ENCODE measurements around the gene MAP3K19.
"Not testable (repeated sequence)": the region's sequence is repeated elsewhere in the genome, so short reads cannot be mapped to it uniquely, and the experiment has no call there.

MAP3K19 gene

DNA sequence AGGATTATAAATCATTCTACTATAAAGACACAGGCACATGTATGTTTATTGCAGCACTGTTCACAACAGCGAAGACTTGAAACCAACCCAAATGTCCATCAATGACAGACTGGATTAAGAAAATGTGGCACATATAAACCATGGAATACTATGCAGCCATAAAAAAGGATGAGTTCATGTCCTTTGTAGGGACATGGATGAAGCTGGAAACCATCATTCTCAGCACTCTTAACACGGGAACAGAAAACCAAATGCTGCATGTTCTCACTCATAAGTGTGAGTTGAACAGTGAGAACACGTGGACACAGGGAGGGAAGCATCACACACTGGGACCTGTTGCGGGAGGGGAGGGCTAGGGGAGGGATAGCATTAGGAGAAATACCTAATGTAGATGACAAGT is 42.4 kb upstream of the MAP3K19 start:
- WGBS, result 100% methylated on average over 3 of the region's 4 CpGs
- H3K36me3 ChIP-seq (ENCODE audit: control insufficient read depth in 1 of 2, insufficient read depth in 2 of 2, low read depth in 1 of 2, low read length in 2 of 2), result peaks cover 3 to 49% of the 10 kb centered on the region in 2 experiments
- H3K23ac ChIP-seq (ENCODE audit: low read length in 2 of 2); H3K4me1 ChIP-seq (ENCODE audit: control insufficient read depth, insufficient read depth, low read depth, low read length); H3K9me3 ChIP-seq (ENCODE audit: control insufficient read depth, low read length); H2AK5ac ChIP-seq (ENCODE audit: low read length, severe bottlenecking); H3K4ac ChIP-seq (ENCODE audit: low read depth in 1 of 2, low read length in 2 of 2); H3K9ac ChIP-seq (ENCODE audit: low read length); H4K8ac ChIP-seq (ENCODE audit: low read length); DNase-seq; H3K27ac ChIP-seq (ENCODE audit: low read length, poor library complexity, severe bottlenecking); H2AFZ ChIP-seq (ENCODE audit: low read depth, low read length); H3K18ac ChIP-seq (ENCODE audit: low read depth in 1 of 2, low read length in 2 of 2); H3K14ac ChIP-seq (ENCODE audit: low read length in 2 of 2); H3K4me3 ChIP-seq (ENCODE audit: insufficient read depth in 1 of 2, low read depth in 1 of 2, low read length in 2 of 2); H3K4me2 ChIP-seq (ENCODE audit: low read length, poor library complexity, severe bottlenecking); H4K91ac ChIP-seq (ENCODE audit: low read length); H2BK5ac ChIP-seq (ENCODE audit: low read depth, low read length, poor library complexity, severe bottlenecking); H2BK15ac ChIP-seq (ENCODE audit: low read depth, poor library complexity, severe bottlenecking); H2BK120ac ChIP-seq (ENCODE audit: low read depth, low read length); H2BK12ac ChIP-seq (ENCODE audit: low read length in 2 of 2); H3K27me3 ChIP-seq (ENCODE audit: control insufficient read depth in 1 of 2, insufficient read depth in 1 of 2, low read length in 2 of 2): not testable (repeated sequence)
- peaks cover 13% of the 10 kb centered on the region for H3K79me1 ChIP-seq (replicated peaks; ENCODE audit: low read length, poor library complexity, severe bottlenecking)

DNA sequence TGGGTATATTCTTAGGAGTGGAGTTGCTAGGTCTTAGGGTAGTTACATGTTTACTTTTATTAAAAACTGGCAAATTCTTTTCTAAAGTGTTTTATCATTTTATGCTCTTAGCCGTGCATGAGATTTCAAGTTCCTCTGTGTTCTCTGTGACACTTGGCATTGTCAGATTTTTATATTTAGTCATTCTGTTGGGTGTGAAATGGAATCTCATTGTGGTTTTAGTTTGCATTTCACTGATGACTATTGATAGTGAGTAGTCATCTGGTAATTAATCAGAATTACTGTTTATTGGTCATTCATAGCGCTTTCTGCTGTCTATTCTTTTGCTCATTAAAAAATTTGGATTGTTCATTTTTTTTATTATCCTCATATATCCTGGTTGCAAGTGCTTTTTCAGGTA is 39.0 kb upstream of the MAP3K19 start:
- WGBS, result 88% methylated on average over 1 of the region's 2 CpGs
- Histone ChIP-seq H3K18ac (ENCODE audit: low read depth in 1 of 2, low read length in 2 of 2) (no peak overlapping the region), H3K14ac (ENCODE audit: low read length in 2 of 2) (no peak overlapping the region), H3K23ac (ENCODE audit: low read length in 2 of 2) (no peak overlapping the region), H3K36me3 (ENCODE audit: control insufficient read depth in 1 of 2, insufficient read depth in 2 of 2, low read depth in 1 of 2, low read length in 2 of 2) (peaks cover 0 to 26% of the 10 kb centered on the region in 2 experiments), H2BK120ac (ENCODE audit: low read depth, low read length) (no peak overlapping the region), H3K9ac (ENCODE audit: low read length) (no peak overlapping the region), H2BK15ac (ENCODE audit: low read depth, poor library complexity, severe bottlenecking) (no peak overlapping the region), H3K9me3 (ENCODE audit: control insufficient read depth, low read length) (peaks cover 3% of the 10 kb centered on the region), H3K4ac (ENCODE audit: low read depth in 1 of 2, low read length in 2 of 2) (no peak overlapping the region), H2AK5ac (ENCODE audit: low read length, severe bottlenecking) (no peak overlapping the region), H3K79me1 (replicated peaks; ENCODE audit: low read length, poor library complexity, severe bottlenecking) (peaks cover 6% of the 10 kb centered on the region), H3K4me2 (ENCODE audit: low read length, poor library complexity, severe bottlenecking) (no peak overlapping the region), H3K27ac (ENCODE audit: low read length, poor library complexity, severe bottlenecking) (no peak overlapping the region), H2BK5ac (ENCODE audit: low read depth, low read length, poor library complexity, severe bottlenecking) (no peak overlapping the region), H2BK12ac (ENCODE audit: low read length in 2 of 2) (no peak overlapping the region), H4K91ac (ENCODE audit: low read length) (no peak overlapping the region), H3K4me1 (ENCODE audit: control insufficient read depth, insufficient read depth, low read depth, low read length) (no peaks in the 10 kb centered on the region), H4K8ac (ENCODE audit: low read length) (no peak overlapping the region), H3K27me3 (ENCODE audit: control insufficient read depth in 1 of 2, insufficient read depth in 1 of 2, low read length in 2 of 2) (no peaks in the 10 kb centered on the region), H3K4me3 (ENCODE audit: insufficient read depth in 1 of 2, low read depth in 1 of 2, low read length in 2 of 2) (no peak overlapping the region), H2AFZ (ENCODE audit: low read depth, low read length) (no peak overlapping the region)
- DNase-seq, result no peak

DNA sequence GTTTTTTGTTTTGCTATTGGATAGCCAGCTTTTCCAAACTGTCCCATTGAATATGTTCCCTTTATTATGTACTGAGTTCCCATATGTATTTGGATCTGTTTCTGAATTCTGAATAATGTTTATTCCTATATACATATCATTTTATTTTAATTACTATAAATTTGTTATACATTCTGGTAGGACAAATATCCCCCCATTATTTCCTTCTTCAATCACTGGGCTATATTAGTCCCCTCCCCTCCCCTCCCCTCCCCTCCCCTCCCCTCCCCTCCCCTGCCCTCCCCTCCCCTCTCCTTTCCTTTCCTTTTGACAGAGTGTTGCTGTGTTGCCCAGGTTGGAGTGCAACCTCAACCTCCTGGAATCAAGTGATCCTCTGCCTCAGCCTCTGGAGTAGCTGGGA is 31.2 kb upstream of the MAP3K19 start:
- Histone ChIP-seq H2BK12ac (ENCODE audit: low read length in 2 of 2) (no peak overlapping the region), H3K4me3 (ENCODE audit: insufficient read depth in 1 of 2, low read depth in 1 of 2, low read length in 2 of 2) (no peak overlapping the region), H4K91ac (ENCODE audit: low read length) (no peak overlapping the region), H2AK5ac (ENCODE audit: low read length, severe bottlenecking) (no peak overlapping the region), H3K23ac (ENCODE audit: low read length in 2 of 2) (no peak overlapping the region), H3K27me3 (ENCODE audit: control insufficient read depth in 1 of 2, insufficient read depth in 1 of 2, low read length in 2 of 2) (no peaks in the 10 kb centered on the region), H3K9me3 (ENCODE audit: control insufficient read depth, low read length) (no peaks in the 10 kb centered on the region), H2AFZ (ENCODE audit: low read depth, low read length) (no peak overlapping the region), H3K4me1 (ENCODE audit: control insufficient read depth, insufficient read depth, low read depth, low read length) (no peaks in the 10 kb centered on the region), H3K79me1 (replicated peaks; ENCODE audit: low read length, poor library complexity, severe bottlenecking) (peaks cover 22% of the 10 kb centered on the region), H3K18ac (ENCODE audit: low read depth in 1 of 2, low read length in 2 of 2) (no peak overlapping the region), H3K27ac (ENCODE audit: low read length, poor library complexity, severe bottlenecking) (no peak overlapping the region), H3K14ac (ENCODE audit: low read length in 2 of 2) (no peak overlapping the region), H4K8ac (ENCODE audit: low read length) (no peak overlapping the region), H3K9ac (ENCODE audit: low read length) (no peak overlapping the region), H2BK120ac (ENCODE audit: low read depth, low read length) (no peak overlapping the region), H3K4me2 (ENCODE audit: low read length, poor library complexity, severe bottlenecking) (no peak overlapping the region), H3K36me3 (ENCODE audit: control insufficient read depth in 1 of 2, insufficient read depth in 2 of 2, low read depth in 1 of 2, low read length in 2 of 2) (peaks cover 12 to 30% of the 10 kb centered on the region in 2 experiments), H2BK5ac (ENCODE audit: low read depth, low read length, poor library complexity, severe bottlenecking) (no peak overlapping the region), H3K4ac (ENCODE audit: low read depth in 1 of 2, low read length in 2 of 2) (no peak overlapping the region), H2BK15ac (ENCODE audit: low read depth, poor library complexity, severe bottlenecking) (no peak overlapping the region)
- DNase-seq, result no peak

DNA sequence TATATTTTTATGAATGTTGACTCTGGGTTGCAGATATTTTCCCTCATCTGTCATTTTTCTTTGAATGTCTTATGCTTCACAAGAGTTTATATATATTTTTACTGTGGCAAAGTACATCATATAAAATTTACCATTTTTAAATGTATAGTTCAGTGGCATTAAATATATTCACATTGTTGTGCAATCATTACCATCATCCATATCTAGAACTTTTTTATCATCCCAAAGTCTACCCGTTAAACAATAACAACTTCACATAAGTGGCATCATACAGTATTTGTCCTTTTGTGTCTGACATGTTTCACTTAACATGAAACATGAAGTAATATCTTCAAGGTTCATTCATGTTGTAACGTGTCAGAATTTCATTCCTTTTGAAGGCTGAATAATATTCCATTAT is 29.3 kb upstream of the MAP3K19 start:
- Histone ChIP-seq H2BK12ac (ENCODE audit: low read length in 2 of 2) (no peak overlapping the region), H3K36me3 (ENCODE audit: control insufficient read depth in 1 of 2, insufficient read depth in 2 of 2, low read depth in 1 of 2, low read length in 2 of 2) (peaks cover 20 to 30% of the 10 kb centered on the region in 2 experiments), H3K18ac (ENCODE audit: low read depth in 1 of 2, low read length in 2 of 2) (no peak overlapping the region), H2AFZ (ENCODE audit: low read depth, low read length) (no peak overlapping the region), H3K9ac (ENCODE audit: low read length) (no peak overlapping the region), H2AK5ac (ENCODE audit: low read length, severe bottlenecking) (no peak overlapping the region), H3K79me1 (replicated peaks; ENCODE audit: low read length, poor library complexity, severe bottlenecking) (peaks cover 34% of the 10 kb centered on the region), H3K4me1 (ENCODE audit: control insufficient read depth, insufficient read depth, low read depth, low read length) (no peaks in the 10 kb centered on the region), H2BK15ac (ENCODE audit: low read depth, poor library complexity, severe bottlenecking) (no peak overlapping the region), H2BK5ac (ENCODE audit: low read depth, low read length, poor library complexity, severe bottlenecking) (no peak overlapping the region), H3K9me3 (ENCODE audit: control insufficient read depth, low read length) (peaks cover 19% of the 10 kb centered on the region), H3K27me3 (ENCODE audit: control insufficient read depth in 1 of 2, insufficient read depth in 1 of 2, low read length in 2 of 2) (no peaks in the 10 kb centered on the region), H3K14ac (ENCODE audit: low read length in 2 of 2) (no peak overlapping the region), H2BK120ac (ENCODE audit: low read depth, low read length) (no peak overlapping the region), H3K4me3 (ENCODE audit: insufficient read depth in 1 of 2, low read depth in 1 of 2, low read length in 2 of 2) (no peak overlapping the region), H3K4ac (ENCODE audit: low read depth in 1 of 2, low read length in 2 of 2) (no peak overlapping the region), H4K91ac (ENCODE audit: low read length) (no peak overlapping the region), H3K27ac (ENCODE audit: low read length, poor library complexity, severe bottlenecking) (no peak overlapping the region), H3K23ac (ENCODE audit: low read length in 2 of 2) (no peak overlapping the region), H4K8ac (ENCODE audit: low read length) (no peak overlapping the region), H3K4me2 (ENCODE audit: low read length, poor library complexity, severe bottlenecking) (no peak overlapping the region)
- no peak for DNase-seq
- 86% methylated on average over 1 of the region's 2 CpGs for whole genome bisulfite sequencing
